NCI-H146 treated with DMSO at 0.1 percent for 48 hours (cell line): Measurements from ENCODE around the gene SLC8B1.

ENCODE experiments used
- DNase-seq: peaks from one replicate; lab custom pipeline; 2025; ENCODE audit not compliant: unreplicated experiment; lab: John Stamatoyannopoulos, UW

The SLC8B1 gene

DNA sequence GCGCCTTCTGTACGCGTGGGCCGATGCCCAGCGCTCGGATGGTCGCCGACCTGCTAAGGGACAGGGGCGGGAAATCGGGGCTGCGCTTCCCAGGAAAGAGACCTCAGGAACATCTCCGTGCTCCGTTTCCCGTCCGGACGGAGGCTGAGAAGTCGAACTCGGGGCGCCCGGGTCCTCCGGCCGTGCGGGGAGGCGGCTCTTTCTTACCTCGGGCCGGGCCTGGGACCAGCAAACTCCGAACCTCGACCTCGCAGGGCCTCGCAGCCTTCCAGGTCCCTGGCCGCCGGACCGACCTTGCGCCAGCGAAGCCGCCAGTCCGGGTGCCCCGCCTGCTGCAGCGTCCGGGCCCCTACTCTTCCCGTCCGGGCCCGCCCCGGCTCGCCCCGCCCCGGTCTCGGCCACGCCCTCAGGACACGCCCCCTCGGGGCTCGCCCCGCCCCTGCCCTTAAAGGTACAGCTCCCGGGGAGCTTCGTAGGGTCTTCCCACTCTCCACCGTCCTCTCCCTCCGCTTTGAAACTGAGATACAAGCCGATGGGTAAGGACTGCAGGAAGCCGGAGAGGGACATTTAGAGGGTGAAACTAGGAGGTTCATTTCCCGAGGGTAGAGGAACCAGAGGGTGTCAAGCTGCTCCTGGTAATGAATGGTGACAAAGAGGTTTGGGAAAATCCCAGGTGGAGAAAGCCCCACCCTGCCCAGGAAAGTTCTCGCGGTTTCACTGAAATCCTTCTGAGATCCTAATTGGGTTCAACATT lies at the start of gene SLC8B1:
Gene SLC8B1 (minus strand): TSS at position 324 of the 754 bp plus-strand sequence. CDS start 2,231 bp downstream, outside the sequence.
- DNase-seq, result peak; percentile 54

DNA sequence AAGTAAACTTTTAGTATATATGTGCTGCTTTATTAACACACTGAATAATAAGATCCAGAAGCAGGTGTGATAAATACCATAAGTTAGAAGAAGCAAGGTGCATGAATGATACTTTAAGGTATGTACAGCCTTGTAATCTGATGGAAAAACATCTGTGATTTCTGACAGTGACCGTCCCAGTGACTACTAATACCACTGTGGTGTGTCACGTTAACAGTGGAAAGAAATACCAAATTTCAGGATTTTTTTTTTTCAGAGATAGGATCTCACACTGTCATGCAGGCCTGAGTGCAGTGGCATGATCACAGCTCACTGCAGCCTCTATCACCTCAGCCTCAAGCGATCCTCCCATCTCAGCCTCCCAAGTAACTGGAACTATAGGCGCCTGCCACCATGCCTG lies 47.3 kb upstream of the SLC8B1 start:
- DNase-seq, result no peak

DNA sequence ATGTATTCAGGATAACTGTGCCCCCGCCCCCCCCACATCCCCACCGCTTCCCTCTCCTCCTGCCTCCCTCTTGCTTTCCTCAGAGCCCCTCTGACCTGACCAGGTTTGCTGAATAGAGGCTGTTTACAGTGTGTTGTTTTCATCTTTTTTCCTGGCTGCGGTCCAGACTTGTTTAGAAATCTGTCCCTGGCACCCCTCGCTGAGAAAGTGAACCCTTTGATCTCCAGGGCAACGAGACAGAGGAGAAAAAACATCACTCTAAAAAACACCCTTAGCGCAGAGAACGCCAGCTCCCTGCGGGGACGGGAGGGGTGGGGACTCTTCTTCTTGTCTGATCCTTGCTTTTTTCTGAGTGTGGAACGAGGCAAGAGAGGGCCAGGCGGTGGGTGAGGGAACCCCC lies 46.3 kb upstream of the SLC8B1 start:
- DNase-seq, result no peak

DNA sequence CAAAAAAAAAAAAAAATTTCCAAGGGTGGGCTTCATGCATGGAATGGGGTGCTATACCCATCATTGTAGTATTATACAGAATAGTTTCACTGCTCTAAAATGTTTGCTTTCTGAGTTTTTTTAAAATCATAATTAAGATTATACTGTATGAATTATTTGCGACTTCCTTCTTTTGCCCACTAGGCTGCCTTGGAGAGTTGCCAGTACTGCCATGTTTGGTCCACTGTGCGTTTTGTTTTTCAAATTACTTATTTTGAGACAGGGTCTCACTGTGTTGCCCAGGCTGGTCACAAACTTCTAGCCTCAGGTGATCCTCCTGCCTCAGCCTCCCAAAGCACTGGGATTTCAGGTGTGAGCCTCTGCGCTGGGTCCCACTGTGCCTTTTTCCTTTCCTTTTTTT lies 43.4 kb upstream of the SLC8B1 start:
- no peak for DNase-seq

DNA sequence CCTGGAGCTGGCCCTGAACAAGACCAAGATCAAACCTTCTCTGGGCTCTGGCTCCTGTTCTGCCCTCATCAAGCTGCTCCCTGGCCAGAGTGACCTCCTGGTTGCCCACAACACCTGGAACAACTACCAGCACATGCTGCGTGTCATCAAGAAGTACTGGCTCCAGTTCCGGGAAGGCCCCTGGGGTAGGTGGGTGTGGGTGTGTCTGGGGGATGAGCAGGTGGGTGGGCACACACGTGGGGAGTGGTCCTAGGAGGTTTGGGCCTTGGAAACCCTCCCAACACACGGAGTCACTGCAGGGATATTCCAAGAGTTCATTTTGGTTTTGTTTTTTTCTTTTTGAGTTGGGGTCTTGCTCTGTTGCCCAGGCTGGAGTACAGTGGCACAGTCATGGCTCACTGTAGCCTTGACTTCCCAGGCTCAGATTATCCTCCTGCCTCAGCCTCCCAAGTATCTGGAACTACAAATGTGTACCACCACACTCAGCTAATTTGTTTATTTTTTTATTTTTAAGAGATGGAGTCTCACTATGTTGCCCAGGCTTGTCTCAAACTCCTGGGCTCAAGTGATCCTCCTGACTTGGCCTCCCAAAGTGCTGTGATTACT lies 40.0 kb upstream of the SLC8B1 start:
- DNase-seq, result no peak

DNA sequence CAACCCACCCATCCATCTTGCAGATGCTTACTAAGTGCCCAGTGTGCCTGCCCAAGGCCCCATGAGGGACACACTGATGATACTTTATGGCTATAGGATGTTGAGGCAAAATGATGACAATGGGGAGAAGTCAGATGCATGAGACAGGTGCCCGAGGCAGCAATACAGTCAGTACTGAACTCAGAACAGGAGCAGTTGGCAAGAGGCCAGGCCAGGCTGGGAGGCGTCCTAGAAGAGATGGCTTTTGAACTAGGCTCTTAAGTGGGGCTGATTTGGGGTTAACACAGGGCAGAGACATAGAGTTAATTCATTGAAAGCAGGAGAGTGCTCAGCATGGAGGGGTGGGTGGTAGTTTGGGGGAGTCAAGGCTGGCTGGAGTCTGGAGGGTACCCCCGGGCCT lies 39.1 kb upstream of the SLC8B1 start:
- DNase-seq, result no peak

DNA sequence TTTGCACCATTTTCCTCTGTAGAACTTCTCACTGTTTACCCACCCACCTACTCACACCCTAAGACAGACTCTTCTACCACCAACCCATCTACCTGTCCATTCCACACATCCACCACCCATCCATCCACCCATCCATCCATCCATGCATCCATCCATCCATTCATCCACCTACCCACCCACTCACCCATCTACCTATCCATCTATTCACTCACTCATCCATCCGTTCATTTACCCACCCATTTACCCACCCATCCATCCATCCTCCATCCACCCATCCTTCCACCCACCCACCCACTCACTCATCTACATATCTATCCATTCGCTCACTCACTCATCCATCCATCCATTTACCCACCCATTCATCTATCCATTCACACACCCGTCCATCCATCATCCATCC lies 38.5 kb upstream of the SLC8B1 start:
- DNase-seq, result no peak

DNA sequence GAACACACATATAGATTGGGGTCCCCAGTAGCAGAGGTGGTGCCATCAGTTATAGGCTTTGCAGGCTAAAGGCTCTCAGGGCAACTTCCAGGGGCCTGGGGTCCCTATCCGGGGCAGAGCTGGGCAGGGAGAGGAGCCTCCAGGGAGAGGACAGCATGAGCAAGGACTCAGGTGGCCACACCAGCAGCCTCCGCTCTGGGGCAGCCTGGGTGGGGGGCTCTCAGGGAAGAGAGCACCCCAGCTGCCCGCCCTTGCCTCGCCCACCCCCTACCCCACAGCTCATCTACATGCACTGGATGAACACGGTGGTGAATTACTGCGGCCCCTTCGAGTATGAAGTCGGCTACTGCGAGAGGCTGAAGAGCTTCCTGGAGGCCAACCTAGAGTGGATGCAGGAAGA lies 37.5 kb upstream of the SLC8B1 start:
- DNase-seq, result no peak

DNA sequence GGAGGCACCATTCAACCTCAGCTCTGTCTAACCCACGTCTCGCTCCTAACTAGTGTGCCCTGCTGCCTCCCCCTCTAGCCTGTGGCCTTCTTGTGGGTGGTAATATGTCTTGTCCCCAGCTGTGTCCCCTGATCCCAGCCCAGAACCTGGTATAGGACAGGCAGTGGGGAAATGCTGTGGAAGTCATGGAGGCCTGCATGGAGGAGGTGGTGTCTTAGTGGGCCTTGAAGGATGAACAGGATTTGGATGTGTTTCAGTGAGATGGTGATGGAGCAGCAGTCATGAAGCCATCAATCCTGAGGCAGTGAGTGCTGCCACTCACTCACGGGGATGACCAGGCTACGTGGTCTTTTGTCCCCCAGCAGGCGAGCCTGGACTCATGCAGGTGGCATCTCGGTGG lies 36.9 kb upstream of the SLC8B1 start:
- no peak for DNase-seq

DNA sequence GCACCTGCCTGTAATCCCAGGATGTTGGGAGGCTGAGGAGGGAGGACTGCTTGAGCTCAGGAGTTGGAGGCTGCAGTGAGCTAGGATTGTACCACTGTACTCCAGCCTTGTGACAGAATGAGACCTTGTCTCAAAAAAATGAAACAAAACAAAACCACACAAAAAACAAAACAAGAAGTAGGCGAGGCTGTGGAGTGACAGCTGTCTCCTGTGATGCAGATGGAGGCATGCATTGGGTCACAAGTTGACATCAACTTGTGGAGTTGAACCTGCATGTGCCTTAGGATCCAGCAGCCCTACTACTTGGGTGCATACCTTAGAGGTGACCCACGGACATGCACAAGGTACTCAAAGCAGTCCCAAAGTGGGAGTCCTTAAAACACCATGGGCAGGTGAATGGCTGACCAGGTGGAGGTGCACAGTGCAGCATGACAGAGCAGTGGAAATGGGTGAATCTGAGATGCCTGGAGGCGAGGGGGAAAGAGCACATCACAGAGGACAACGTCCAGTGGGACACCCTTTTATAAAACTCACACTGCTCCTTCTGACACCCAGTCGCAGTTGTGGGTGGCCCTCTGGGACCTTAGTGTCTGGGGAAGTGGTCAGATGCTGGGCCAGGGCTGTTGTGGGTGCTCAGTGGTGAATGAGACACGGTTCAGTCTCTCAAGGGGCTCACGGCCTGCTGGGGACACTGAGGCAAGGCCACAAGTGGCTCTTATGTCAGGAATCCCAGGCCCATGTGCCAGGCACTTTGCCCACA lies 36.2 kb upstream of the SLC8B1 start:
- no peak for DNase-seq

DNA sequence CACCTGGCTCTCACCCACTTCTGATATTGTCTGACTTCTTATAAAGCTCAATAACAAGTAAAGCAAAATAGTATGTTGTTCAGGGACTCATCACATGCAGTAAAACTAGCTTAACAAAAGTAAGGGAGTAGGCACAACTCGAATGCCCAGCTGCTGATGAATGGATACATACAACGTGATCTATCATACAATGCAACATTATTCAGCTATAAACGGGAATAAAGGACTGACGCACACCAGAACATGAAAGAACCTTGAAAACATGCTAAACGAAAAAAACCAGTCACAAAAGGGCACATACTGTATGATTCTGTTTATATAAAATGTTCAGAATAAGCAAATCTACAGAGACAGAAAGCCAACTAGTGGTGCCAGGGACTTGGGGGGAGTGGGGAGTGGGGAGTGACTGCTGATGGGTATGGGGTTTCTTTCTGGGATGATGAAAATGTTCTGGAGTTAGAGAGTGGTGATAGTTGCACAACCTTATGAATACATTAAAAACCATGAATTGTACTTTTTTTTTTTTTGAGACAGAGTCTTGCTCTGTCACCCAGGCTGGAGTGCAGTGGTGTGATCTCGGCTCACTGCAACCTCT lies 34.6 kb upstream of the SLC8B1 start:
- DNase-seq, result no peak

DNA sequence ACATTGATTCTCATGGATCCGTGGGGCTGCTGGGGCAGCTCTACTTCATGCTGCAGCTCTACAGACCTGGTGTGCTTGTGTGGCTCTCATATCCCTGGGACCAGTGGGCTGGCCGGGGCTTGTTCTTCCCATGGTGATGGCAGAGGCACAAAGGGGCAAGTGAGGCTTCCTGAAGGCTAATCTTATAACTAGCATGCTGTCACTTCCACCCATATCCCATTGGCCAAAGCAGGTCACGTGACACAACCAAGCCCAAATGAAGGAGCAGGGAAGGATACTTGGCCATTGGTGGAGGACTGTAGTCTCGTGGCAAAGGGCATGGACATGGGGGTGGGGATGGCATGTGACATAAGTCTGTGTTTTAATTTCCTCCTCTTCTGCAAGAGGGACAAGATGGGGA lies 33.4 kb upstream of the SLC8B1 start:
- no peak for DNase-seq

DNA sequence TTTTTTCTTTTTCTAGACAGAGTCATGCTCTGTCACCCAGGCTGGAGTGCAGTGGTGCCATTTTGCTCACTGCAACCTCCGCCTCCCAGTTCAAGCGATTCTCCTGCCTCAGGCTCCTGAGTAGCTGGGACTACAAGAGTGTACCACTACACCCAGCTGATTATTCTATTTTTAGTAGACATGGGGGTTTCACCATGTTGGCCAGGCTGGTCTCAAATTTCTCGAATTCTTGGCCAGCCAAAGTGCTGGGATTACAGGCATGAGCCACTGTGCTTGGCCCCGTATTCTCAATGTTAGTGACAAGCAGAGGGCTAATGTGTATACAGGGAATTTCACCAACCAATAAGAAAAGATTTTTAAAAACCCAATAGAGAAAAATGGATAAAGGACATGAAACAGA lies 31.9 kb upstream of the SLC8B1 start:
- DNase-seq, result no peak

DNA sequence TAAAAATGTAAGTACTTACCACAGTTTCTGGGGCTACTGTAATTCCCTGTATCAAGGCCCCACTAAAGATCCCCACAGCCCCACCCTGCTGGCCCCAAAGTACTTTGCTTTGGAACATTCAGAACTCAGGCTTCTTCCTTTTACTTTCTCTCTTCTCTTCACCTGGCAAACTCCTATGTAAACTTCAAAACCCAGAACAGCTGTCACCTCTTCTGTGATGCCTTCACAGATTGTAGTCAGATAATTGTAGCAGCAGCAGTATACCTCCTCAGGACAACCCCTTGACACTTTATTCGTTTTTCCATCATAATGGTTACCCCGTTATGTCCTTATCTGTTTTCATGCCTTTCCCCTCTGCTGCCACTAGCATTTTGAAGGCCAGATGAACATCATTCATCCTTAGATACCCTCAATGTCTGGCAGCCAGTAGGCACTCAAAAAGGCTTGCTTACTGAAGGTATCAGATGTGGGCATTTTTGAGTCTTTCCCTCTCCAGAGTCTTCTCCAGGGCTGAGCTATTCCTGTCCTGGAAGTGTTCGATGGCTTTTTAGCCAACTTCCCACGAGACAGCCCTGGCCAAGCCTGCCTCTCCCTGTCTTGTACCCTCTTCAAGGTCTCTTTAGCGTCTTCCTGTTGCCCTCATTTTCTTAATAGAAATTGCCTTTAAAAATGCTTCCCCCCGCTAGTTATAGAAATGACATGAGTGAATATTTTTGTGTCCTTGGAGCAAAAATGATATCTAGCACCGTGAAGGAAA lies 30.9 kb upstream of the SLC8B1 start:
- no peak for DNase-seq

DNA sequence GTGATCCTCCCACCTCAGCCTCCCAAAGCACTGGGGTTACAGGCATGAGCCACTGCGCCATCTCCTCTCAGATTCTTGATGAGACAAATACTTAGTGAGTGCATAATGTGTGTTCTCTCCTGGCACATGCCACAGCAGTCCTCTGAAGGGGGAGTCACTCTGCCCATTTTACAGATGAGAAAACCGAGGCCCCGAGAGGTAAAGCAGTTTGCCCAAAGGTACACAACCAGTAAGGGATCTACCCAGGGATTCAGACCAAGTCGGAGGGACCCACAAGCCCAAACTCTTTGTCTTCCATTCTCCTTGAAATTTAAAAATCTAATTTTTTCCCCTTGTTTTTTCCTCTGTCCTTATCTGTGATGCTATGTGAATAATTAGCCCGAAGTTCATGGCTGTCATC lies 29.8 kb upstream of the SLC8B1 start:
- no peak for DNase-seq

DNA sequence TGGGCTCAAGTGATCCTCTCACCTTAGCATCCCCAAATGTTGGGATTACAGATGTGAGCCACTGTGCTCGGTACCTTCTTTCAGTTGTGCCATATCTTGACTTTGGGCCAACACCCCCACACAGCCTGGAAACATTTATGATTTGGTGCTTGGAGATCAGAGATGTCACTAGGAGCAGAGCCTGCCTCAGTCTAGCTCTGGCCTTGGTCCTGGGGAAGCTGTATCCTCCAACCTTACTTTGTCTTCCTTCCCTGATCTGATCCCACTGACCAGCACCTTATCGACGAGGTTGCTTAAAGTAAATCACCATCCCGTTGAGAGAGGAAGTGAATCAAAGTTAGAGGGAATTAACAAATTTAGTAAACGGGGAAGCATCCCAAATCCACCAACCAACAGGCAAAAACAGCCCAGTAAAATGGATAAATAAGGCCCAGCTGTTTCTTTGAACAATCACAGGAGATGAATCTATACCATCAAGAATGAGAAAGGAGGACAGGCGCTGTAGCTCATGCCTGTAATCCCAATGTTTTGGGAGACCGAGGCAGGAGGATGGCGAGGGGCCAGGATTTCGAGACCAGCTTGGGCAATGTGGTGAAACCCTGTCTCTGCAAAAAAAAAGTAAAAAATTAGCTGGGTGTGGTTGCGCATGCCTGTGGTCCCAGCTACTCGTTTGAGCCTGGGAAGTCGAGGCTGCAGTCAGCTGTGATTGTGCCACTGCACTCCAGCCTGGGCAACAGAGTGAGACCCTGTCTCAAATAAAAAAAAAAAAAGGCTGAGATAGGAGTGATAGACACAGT lies 26.9 kb upstream of the SLC8B1 start:
- DNase-seq, result no peak

DNA sequence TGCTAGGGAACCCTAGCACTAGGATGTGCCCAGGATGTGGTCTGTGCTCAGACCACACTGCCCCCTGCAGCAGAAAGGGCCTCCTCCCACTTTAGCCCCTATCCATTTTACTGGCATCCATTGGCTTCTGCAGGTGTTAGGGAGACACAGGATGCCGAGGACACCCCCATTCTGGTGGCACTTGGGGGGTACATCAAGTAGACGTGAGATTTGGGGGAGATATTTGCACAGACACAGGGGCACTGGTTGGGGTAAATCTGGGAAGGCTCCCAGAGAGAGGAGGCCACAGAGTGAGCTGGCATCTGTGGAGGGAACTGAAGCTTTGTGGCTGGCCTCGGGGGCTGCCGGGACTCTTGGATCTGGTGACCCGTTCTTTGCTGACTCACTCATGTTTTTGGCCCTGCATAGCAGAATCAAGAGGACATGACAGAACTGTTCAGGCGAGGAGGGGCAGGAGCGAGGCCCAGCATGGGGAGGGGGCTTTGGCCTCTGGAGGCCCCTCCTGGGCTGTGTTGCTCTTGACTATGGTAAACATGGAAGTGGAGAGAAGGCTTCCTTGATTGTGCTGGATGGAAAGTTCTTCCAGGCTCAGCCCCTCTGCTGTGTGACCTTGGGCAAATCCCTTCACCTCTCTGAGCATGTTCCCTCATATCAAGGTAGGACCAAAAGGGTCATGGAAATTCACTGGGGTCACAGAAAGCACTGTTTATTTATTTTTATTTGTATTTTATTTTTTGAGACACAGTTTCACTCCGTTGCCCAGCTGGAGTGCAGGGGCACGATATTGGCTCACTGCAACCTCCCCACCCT lies 25.2 kb upstream of the SLC8B1 start:
- DNase-seq, result no peak

DNA sequence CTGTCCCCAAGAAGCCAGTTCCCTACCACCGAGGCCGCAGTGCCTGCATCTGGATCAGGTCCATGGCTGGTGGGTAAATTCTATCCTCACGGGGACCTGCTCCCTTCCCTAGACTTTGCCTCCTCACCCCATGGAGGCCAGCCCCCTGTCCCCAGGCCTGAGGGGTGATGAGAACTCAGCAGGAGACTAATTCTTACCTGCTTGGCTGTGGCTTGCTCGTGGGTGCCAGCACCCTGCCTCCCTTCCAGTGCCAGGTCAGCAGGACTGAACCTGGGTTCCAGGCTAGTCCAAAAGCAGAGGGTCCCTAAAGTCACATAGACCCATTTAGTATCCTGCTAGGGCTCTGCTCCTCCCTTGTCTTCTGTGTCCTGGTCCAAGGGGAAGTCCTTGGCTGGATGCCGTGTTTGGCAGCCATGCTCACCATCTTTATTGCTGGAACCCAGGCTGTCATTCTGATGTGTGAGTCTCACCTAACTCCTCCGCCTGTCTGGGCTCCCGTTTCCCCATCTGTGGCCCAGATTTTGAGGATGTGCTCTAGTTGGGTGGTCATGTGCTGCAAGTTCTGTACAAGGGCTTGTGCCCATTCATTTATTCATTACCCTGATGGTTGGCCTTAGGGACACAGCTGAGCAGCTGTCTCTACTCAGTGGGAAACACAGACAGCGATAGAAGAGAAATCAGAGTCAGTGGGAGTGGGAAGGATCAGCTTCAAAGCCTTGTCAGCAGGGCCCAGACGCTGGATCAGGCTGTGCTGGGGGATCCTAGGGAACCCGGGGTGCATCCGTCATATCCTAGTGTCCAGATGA lies 24.4 kb upstream of the SLC8B1 start:
- DNase-seq, result no peak
